PFSK-1 (cell line): Measurements from ENCODE around the gene GSK3B.

ENCODE experiments used
- FOXP2 ChIP-seq: optimal IDR thresholded peaks from 2 replicates; pipeline ENCODE3; 2011; ENCODE audit warnings: borderline replicate concordance, control low read depth, inconsistent platforms; ENCODE audit not compliant: insufficient read depth; ENCODE audit errors: extremely low read length, extremely low read depth
- POLR2AphosphoS5 ChIP-seq: IDR thresholded peaks from 2 replicates; pipeline ENCODE4 v1.6.1; 2012; ENCODE audit warnings: low read depth, mild to moderate bottlenecking, control low read depth, low read length, moderate library complexity
- REST ChIP-seq, 2 experiments: IDR thresholded peaks; 2 replicates each; pipeline versions ENCODE4 v1.6.1 to v1.8.0; 2011 to 2012; ENCODE audit warnings: low read depth in 2 of 2, low read length in 2 of 2, control low read depth in 1 of 2, inconsistent platforms in 1 of 2, mild to moderate bottlenecking in 1 of 2, moderate library complexity in 1 of 2; ENCODE audit not compliant: insufficient read depth in 1 of 2
- SIN3A ChIP-seq: IDR thresholded peaks from 2 replicates; pipeline ENCODE4 v1.6.1; 2012; ENCODE audit warnings: mild to moderate bottlenecking, low read length, moderate library complexity, borderline replicate concordance; ENCODE audit not compliant: insufficient read depth
- TAF1 ChIP-seq: IDR thresholded peaks from 2 replicates; pipeline ENCODE4 v1.6.1; 2012; ENCODE audit warnings: low read length, control low read depth, borderline replicate concordance; ENCODE audit not compliant: insufficient read depth

- no peak for TF ChIP-seq REST (IDR thresholded peaks at IDR 0.05; ENCODE audit: insufficient read depth in 1 of 2, low read depth in 2 of 2, low read length in 2 of 2)
- TF ChIP-seq SIN3A: no peak
- no peak for TF ChIP-seq TAF1
- TF ChIP-seq POLR2AphosphoS5: no peak
- TF ChIP-seq FOXP2: no peak
Observed at GRCh38 chr3:119967353-119968006, 126.8 kb downstream of the GSK3B start.
